SKM-1 treated with dmso at 0.1 percent for 144 hours (cell line): Measurements from ENCODE around the gene TTC28.
"Not testable (repeated sequence)": the region's sequence is repeated elsewhere in the genome, so short reads cannot be mapped to it uniquely, and the experiment has no call there.

Source experiments
- DNase-seq: peaks from one replicate; lab custom pipeline; 2025; ENCODE audit not compliant: unreplicated experiment; lab: John Stamatoyannopoulos, UW

Gene TTC28

GRCh38 chr22:28563636-28564035 is 116.0 kb downstream of the TTC28 start:
- no peak for DNase-seq

GRCh38 chr22:28562324-28562723 is 117.3 kb downstream of the TTC28 start:
- DNase-seq, result no peak

GRCh38 chr22:28560743-28561101 is 118.9 kb downstream of the TTC28 start:
- DNase-seq, result not testable (repeated sequence)

- DNase-seq, result no peak
Measured at GRCh38 chr22:28560046-28560742, 119.4 kb downstream of the TTC28 start.

- no peak for DNase-seq
Measured at GRCh38 chr22:28557184-28557583, 122.5 kb downstream of the TTC28 start.

GRCh38 chr22:28553108-28553866 is 126.4 kb downstream of the TTC28 start:
- DNase-seq, result not testable (repeated sequence)

- no peak for DNase-seq
Measured at GRCh38 chr22:28548406-28548805, 131.2 kb downstream of the TTC28 start.

GRCh38 chr22:28547132-28547842 is 132.4 kb downstream of the TTC28 start:
- DNase-seq, result no peak

GRCh38 chr22:28544431-28544868 is 135.2 kb downstream of the TTC28 start:
- DNase-seq, result no peak

GRCh38 chr22:28542980-28543621 is 136.5 kb downstream of the TTC28 start:
- DNase-seq, result no peak

- DNase-seq, result no peak
Measured at GRCh38 chr22:28541137-28541536, 138.5 kb downstream of the TTC28 start.

GRCh38 chr22:28538922-28539321 is 140.7 kb downstream of the TTC28 start:
- DNase-seq, result no peak

GRCh38 chr22:28530565-28530964 is 149.1 kb downstream of the TTC28 start:
- DNase-seq, result not testable (repeated sequence)

- DNase-seq, result not testable (repeated sequence)
Measured at GRCh38 chr22:28529144-28529543, 150.5 kb downstream of the TTC28 start.

- DNase-seq, result no peak
Measured at GRCh38 chr22:28521451-28521850, 158.2 kb downstream of the TTC28 start.

GRCh38 chr22:28514321-28514821 is 165.3 kb downstream of the TTC28 start:
- no peak for DNase-seq

- DNase-seq, result not testable (repeated sequence)
Measured at GRCh38 chr22:28512387-28512786, 167.3 kb downstream of the TTC28 start.

GRCh38 chr22:28507896-28508295 is 171.7 kb downstream of the TTC28 start:
- no peak for DNase-seq

- no peak for DNase-seq
Measured at GRCh38 chr22:28506150-28506535, 173.5 kb downstream of the TTC28 start.

GRCh38 chr22:28505416-28506149 is 174.1 kb downstream of the TTC28 start:
- no peak for DNase-seq
